CD4-positive, alpha-beta T cell treated with Interleukin-15 for 1 hour (primary cell): ENCODE results near the gene KIF13A.
"Not testable (repeated sequence)": the region's sequence is repeated elsewhere in the genome, so short reads cannot be mapped to it uniquely, and the experiment has no call there.

Experiments
- DNase-seq: peaks from one replicate; pipeline ENCODE4 v3.0.0-alpha.2; 2020

The KIF13A gene

GRCh38 chr6:17894191-17894590 is 93.2 kb downstream of the KIF13A start:
- no peak for DNase-seq

DNA sequence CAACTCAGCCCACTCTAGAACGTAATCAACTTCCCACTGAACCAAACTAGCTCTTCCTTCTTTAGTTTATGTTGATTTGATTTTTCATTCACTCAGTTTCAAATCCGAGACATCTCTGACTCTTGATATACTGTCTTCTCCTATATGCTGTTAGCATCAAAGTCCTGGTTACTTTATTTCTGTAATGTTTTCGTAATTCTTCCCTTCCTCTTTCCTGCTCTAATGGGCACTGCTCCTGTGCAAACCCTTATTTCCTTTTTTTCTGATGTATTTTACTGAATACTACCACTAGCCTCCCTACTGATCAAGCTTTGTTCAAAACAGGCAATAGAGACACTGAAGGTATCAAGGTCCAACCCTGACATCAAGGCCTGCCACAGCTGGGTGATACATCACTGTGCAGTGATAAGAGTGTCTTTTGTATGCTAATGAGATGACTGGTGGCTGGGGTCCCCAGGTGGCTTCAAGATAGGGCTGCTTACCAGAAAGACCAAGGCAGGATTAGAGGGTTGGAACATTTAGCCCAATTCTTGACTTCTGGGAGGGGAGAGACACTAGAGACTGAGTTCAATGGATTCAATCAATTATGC is 95.2 kb downstream of the KIF13A start:
- DNase-seq, result no peak

DNA sequence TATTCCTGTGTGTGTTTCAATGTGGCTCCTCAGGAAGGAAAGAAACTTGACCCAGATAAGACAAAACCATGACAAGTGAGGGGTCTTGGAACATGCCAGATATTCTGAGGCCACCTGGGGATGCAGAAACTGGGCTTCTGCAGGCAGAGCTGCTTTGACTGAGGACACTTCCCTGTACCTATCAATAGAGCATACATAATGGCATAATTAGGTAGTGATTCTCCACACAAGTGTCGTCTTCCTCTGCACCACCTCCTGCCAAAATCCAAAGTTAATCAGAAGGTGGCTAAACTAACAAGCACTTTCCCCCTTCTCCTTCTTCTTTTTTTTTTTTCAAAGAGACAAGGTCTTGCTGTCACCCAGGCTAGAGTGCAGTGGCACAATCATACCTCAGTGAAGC is 97.1 kb downstream of the KIF13A start:
- no peak for DNase-seq

GRCh38 chr6:17889777-17890176 is 97.7 kb downstream of the KIF13A start:
- DNase-seq, result not testable (repeated sequence)

GRCh38 chr6:17886891-17887290 is 100.5 kb downstream of the KIF13A start:
- no peak for DNase-seq

GRCh38 chr6:17885889-17886576 is 101.4 kb downstream of the KIF13A start:
- DNase-seq, result no peak

GRCh38 chr6:17884498-17885478 is 102.6 kb downstream of the KIF13A start:
- DNase-seq, result no peak

DNA sequence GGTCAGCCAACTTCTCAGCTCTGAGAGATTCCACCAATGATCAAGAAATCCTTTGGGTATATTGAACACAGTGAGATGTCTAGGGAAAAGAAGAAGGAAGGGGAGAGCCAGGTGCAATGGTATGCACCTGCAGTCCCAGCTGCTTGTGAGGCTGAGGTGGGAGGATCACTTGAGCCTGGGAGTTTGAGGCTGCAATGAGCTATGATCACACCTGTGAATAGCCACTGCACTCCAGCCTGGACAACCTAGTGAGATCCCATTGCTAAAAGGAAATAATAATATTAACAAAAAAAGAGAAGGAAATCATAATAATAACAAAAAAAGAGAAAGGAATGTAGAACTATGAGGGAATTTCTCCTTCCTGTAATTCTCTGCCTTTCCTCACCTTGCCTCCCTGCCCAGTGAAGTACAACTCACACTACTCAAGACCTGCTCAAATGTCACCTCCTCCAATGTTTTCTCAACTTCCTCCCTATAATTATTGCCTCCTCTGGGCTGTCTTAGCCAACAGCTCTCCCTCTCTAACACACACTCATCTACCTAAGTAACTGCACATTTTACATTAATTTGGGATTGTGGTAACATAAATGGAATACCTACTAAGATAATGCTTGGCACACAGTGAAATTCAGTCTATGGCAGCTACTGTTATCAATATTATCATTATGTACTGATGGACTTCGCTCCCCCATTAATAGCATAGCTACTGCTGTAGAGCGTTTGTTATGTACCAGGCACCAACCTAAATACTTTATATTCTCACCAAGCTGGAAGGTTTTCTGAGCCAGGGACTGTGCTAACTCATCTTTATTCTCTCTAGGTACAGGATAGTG is 103.6 kb downstream of the KIF13A start:
- no peak for DNase-seq

GRCh38 chr6:17881085-17881858 is 106.2 kb downstream of the KIF13A start:
- DNase-seq, result peak; percentile 27

DNA sequence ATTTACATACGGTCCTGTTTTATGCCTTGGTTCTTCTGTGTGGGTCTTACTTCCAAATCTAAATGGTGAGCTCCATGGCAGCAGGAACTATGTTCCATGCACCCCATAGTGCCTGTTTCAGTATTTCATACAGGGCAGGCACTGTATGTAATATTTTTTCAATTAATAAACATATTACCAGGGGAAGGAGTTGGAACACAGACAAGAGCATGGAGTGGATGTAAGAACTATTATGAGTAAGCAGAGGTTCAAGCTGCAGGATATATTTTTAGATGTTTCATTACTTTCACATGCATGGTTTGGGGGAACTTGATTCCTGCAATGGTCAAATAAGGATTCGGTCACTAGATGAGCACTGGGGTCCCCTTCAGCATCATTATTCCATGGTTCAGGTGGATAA is 108.3 kb downstream of the KIF13A start:
- no peak for DNase-seq

DNA sequence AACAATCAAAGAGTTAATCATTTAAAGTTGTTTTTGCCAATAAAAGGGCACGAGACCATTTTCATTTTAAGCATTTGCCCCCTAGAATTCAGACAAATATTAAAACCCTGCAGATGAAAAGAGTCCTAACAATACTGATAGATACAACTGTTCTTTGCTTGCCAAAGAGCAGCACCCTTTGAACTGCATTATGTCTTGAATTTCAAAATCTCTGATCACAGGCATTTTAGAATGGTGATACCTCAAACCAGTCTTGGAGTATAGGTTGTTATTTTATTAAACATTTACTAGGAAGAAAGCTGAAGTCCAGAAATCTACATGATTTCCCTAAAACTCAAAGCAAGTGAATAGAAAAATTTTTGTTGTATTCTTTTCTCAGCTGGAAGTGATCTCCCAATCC is 108.7 kb downstream of the KIF13A start:
- DNase-seq, result no peak

DNA sequence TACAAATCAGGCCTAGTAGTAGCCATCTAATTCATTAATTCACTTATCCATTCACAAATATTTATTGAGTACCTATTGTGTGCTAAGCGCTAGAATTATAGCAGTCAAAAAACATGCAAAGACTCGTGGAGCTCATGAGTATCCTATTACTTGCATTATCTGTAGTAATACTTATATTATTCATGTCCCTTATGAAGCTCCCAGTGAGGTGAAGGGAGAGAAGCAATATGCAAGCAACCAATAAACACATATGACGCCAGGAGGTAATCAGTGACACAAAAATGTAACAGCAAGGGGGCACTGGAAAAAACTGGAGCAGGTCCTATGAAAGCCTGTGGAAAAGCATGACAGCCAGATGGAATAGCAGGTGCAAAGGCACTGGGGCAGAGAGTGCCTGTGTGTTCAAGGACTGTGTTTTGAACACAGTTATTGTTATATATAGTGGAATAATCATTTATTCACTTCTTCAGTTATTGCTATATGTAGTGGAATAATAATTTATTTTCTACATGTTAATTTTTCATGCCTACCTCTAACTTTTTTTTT is 109.5 kb downstream of the KIF13A start:
- no peak for DNase-seq

DNA sequence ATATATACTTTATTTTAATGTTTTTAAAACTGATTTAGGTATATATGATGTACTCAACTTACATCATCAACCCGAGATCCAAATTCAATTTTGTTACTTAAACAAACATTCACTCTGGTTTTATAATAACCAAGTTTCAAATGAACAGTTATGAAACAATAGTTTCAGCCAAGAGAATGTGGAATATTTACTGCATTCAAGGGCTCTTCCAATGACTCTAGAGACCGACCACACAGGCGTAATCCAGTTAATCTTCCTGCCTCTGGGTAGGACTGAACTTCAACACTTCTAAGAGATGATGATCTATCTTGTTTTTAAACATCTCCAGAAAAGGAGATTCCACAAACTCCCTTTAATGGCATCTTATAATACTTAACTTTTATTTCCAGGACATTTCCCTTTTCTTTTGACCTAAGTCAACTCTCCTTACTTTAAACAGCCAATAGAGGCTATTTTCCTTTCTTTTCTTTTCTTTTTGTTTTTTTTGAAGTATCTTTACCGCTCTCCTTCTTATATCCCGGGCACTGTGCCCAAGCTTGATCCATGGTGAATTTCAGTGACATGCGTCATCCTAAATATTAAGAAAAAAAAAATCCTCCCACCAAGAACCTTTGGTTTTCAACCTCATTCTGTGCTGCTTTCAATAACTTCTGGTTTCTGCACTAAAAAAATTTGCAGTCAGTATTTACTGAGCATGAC is 110.1 kb downstream of the KIF13A start:
- no peak for DNase-seq

DNA sequence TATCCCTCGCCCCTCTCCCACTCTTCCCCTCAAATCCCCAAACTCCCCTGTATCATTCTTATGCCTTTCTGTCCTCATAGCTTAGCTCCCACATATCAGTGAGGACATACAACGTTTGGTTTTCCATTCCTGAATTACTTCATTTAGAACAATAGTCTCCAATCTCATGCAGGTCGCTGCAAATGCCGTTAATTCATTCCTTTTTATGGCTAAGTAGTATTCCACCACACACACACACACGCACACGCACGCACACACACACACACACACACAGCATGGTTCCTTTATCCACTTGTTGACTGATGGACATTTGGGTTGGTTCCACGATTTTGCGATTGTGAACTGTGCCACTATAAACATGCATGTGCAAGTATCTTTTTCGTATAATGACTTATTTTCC is 112.7 kb downstream of the KIF13A start:
- no peak for DNase-seq

GRCh38 chr6:17872908-17873307 is 114.5 kb downstream of the KIF13A start:
- no peak for DNase-seq

DNA sequence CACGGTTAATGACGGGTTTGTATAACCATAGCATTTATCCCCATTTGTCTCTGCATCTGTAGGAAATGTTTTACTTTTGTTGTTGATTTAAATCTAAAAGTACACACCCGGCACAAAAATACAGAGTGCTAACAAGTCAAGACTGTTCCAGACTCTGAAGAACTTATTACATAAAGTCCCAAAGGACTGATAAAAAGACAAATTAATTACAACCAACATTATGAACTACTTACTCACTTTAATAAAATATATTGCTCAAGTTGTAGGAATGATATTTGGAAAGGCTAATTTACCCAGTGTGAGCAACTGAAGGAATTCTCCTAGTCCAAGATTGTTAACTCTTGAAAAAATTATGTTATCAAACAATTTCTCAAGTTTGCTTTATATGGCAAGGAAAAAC is 115.6 kb downstream of the KIF13A start:
- no peak for DNase-seq

- DNase-seq, result no peak
Measured at GRCh38 chr6:17871189-17871519, 116.3 kb downstream of the KIF13A start.

DNA sequence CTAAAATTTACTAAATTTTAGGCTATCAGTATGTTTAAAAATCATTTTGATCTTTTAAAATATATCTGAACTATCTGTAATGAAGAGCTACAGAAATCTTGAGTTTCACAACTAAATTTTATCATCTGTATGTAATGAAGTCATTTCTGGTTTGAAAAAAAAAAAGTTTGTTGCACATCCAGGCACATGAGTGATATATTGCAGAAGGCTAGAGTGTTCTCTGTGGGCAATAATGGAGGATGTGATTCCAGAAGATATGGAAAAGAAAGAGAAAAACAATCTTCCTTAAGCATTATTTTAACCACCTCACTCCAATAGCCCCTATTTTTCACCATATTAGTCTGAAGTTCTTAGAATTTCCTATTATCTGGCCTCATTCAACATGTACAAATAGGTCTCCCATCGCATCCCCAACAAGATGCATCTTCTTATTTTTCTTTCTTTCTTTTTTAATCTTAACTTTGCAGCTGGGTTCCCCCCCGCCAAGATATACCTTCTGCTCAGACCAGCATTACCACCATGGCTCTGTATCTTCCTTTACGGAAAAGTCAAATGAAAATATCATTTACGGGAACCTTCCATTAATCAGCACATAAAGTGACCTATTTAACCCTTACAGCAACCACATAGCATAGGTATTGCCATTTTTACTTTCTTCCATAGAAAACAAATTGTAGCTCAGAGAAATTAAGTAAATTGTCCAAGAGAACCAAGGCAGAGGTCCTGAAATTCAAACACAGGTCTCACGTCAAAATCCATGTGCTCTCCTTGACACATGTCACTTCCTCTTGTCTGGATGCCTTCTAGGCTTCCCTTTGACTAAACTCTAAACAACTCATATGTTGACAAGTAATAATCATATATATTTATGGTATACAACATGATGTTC is 116.9 kb downstream of the KIF13A start:
- no peak for DNase-seq

GRCh38 chr6:17869753-17870050 is 117.7 kb downstream of the KIF13A start:
- no peak for DNase-seq

GRCh38 chr6:17869010-17869752 is 118.3 kb downstream of the KIF13A start:
- no peak for DNase-seq
